Activated CD8-positive, alpha-beta T cell treated with anti-CD3 and anti-CD28 coated beads for 36 hours (primary cell): ENCODE data around the gene ZDHHC1. TPM values are rescaled to one million over a fixed set of nuclear protein-coding genes. Genes with fewer than 3 reads are reported as not detected.

Experiments used
- ATAC-seq: fragments of 200-7000 bp; cut with Tn5 transposase; one replicate; pipeline ENCODE4 v1.10.0; 2021; ENCODE audit warnings: mild to moderate bottlenecking, moderate library complexity
- CTCF ChIA-PET: fragments of 350-600 bp; sonication (Branson Sonifier 250); formaldehyde crosslinking; loops from one replicate; lab custom pipeline; 2021; ENCODE audit warnings: antibody characterized with exemption; lab: Charles Lee
- POLR2A ChIA-PET: fragments of 350-600 bp; sonication (Branson Sonifier 250); formaldehyde crosslinking; loops from one replicate; lab custom pipeline; 2021; ENCODE audit warnings: antibody characterized with exemption; lab: Charles Lee
- DNase-seq: peaks from one replicate; pipeline ENCODE4 v3.0.0-alpha.2; 2020
- H3K27ac Mint-ChIP-seq: one replicate; pipeline ENCODE4 v1.8.0; 2021; ENCODE audit warnings: mild to moderate bottlenecking, mixed read lengths
- H3K27me3 Mint-ChIP-seq: one replicate; pipeline ENCODE4 v1.8.0; 2021; ENCODE audit warnings: mixed read lengths
- H3K36me3 Mint-ChIP-seq: one replicate; pipeline ENCODE4 v1.8.0; 2021; ENCODE audit warnings: low read depth, mixed read lengths
- H3K4me1 Mint-ChIP-seq: one replicate; pipeline ENCODE4 v1.8.0; 2021; ENCODE audit warnings: low read depth, mixed read lengths
- H3K4me3 Mint-ChIP-seq: one replicate; pipeline ENCODE4 v1.8.0; 2021; ENCODE audit warnings: mild to moderate bottlenecking, moderate library complexity, mixed read lengths
- H3K9me3 Mint-ChIP-seq: one replicate; pipeline ENCODE4 v1.8.0; 2021; ENCODE audit warnings: mixed read lengths
- intact Hi-C: fragments of 100-400 bp; cut with micrococcal nuclease; formaldehyde crosslinking; loops from one replicate; pipeline ENCODE4 v1.10.0; 2022
- total RNA-seq, 2 experiments: library from RNA; stranded (reverse); gene quantifications; one replicate each; pipeline ENCODE4 v1.2.3, GENCODE V29; 2021
- TF ChIP-seq, protein P1 (sequence below): fragments of 200-600 bp; IDR thresholded peaks from one replicate; pipeline ENCODE4 v1.8.0; 2022; ENCODE audit warnings: antibody characterized with exemption, mild to moderate bottlenecking

Gene ZDHHC1
- total RNA-seq, 2 experiments from 2014 or later, result 0.54 to 0.60 TPM

GRCh38 chr16:67438824-67439393, 22.6 kb upstream of the ZDHHC1 start:
- ATAC-seq (no peak), DNase-seq (no peak)
- CTCF ChIA-PET, result interaction anchor here (0.7 to 1.7 kb wide), 3 partner anchors 8 to 82 kb away, joined by 3 to 10 read pairs (median 3); no protein-coding TSS in a partner anchor
- POLR2A ChIA-PET, result no interaction called here
- no peaks in the 10 kb centered on the region for H3K36me3 Mint-ChIP-seq
- no peaks in the 10 kb centered on the region for H3K27me3 Mint-ChIP-seq
- peaks cover 5% of the 10 kb centered on the region for H3K4me1 Mint-ChIP-seq
- no peak overlapping the region for H3K4me3 Mint-ChIP-seq
- intact Hi-C loops, result no loop called here
- TF ChIP-seq, protein P1, sequence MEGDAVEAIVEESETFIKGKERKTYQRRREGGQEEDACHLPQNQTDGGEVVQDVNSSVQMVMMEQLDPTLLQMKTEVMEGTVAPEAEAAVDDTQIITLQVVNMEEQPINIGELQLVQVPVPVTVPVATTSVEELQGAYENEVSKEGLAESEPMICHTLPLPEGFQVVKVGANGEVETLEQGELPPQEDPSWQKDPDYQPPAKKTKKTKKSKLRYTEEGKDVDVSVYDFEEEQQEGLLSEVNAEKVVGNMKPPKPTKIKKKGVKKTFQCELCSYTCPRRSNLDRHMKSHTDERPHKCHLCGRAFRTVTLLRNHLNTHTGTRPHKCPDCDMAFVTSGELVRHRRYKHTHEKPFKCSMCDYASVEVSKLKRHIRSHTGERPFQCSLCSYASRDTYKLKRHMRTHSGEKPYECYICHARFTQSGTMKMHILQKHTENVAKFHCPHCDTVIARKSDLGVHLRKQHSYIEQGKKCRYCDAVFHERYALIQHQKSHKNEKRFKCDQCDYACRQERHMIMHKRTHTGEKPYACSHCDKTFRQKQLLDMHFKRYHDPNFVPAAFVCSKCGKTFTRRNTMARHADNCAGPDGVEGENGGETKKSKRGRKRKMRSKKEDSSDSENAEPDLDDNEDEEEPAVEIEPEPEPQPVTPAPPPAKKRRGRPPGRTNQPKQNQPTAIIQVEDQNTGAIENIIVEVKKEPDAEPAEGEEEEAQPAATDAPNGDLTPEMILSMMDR, result no peak
- H3K27ac Mint-ChIP-seq, result no peak overlapping the region
- H3K9me3 Mint-ChIP-seq, result no peaks in the 10 kb centered on the region

GRCh38 chr16:67438098-67438791, 22.0 kb upstream of the ZDHHC1 start:
- POLR2A ChIA-PET, result no interaction called here
- Mint-ChIP-seq H3K27me3 (no peaks in the 10 kb centered on the region), H3K36me3 (no peaks in the 10 kb centered on the region), H3K27ac (peak overlapping the region; percentile 10), H3K4me3 (no peak overlapping the region), H3K4me1 (peaks cover 5% of the 10 kb centered on the region), H3K9me3 (no peaks in the 10 kb centered on the region)
- ATAC-seq (no peak), DNase-seq (no peak)
- TF ChIP-seq, protein P1, result no peak
- CTCF ChIA-PET, result interaction anchor here (1.0 to 1.7 kb wide), 2 partner anchors 10 to 83 kb away, joined by 3 to 10 read pairs; no protein-coding TSS in a partner anchor
- intact Hi-C loops, result no loop called here

- DNase-seq (peak; percentile 40), ATAC-seq (peak; percentile 75)
- CTCF ChIA-PET, result interaction anchor here (1.1 kb wide), 2 partner anchors 10 to 29 kb away, joined by 3 read pairs; no protein-coding TSS in a partner anchor
- Mint-ChIP-seq H3K9me3 (no peaks in the 10 kb centered on the region), H3K4me1 (peaks cover 6% of the 10 kb centered on the region), H3K4me3 (no peak overlapping the region), H3K27me3 (peaks cover under 1% of the 10 kb centered on the region), H3K36me3 (no peaks in the 10 kb centered on the region), H3K27ac (peak overlapping the region; percentile 10)
- POLR2A ChIA-PET, result no interaction called here
- intact Hi-C loops, result no loop called here
- TF ChIP-seq, protein P1, result no peak
These were observed 21.2 kb upstream of the ZDHHC1 start for GRCh38 chr16:67437513-67437912.

- intact Hi-C loops, result no loop called here
- Mint-ChIP-seq H3K36me3 (no peaks in the 10 kb centered on the region), H3K4me1 (peaks cover 9% of the 10 kb centered on the region), H3K27me3 (peaks cover 7% of the 10 kb centered on the region), H3K4me3 (no peak overlapping the region), H3K9me3 (no peaks in the 10 kb centered on the region), H3K27ac (no peak overlapping the region)
- ATAC-seq, result no peak
- TF ChIP-seq, protein P1, result no peak
- ChIA-PET CTCF (interaction anchor here (1.1 kb wide), 2 partner anchors 9 to 29 kb away, joined by 3 read pairs; no protein-coding TSS in a partner anchor), POLR2A (no interaction called here)
- no peak for DNase-seq
These were observed 20.4 kb upstream of the ZDHHC1 start for GRCh38 chr16:67436640-67437193.

- no peaks in the 10 kb centered on the region for H3K9me3 Mint-ChIP-seq
- ATAC-seq, result no peak
- no peaks in the 10 kb centered on the region for H3K36me3 Mint-ChIP-seq
- ChIA-PET POLR2A (no interaction called here), CTCF (no interaction called here)
- H3K27me3 Mint-ChIP-seq, result peaks cover 10% of the 10 kb centered on the region
- H3K4me1 Mint-ChIP-seq, result peaks cover 11% of the 10 kb centered on the region
- DNase-seq, result no peak
- H3K27ac Mint-ChIP-seq, result no peak overlapping the region
- no peak overlapping the region for H3K4me3 Mint-ChIP-seq
- TF ChIP-seq, protein P1, result no peak
- intact Hi-C loops, result no loop called here
These were observed 19.5 kb upstream of the ZDHHC1 start for GRCh38 chr16:67435758-67436164.
